Smooth muscle cell (in vitro differentiated cells): ENCODE data around the gene INTS6. TPM values are rescaled to one million over a fixed set of nuclear protein-coding genes. Genes with fewer than 3 reads are reported as not detected.

Experiments used
- DNase-seq: peaks from one replicate; lab custom pipeline; 2025; ENCODE audit not compliant: unreplicated experiment; lab: John Stamatoyannopoulos, UW
- H2AFZ ChIP-seq: fragments of 200-600 bp; sonication (generic); 2 replicates; pipeline ENCODE4 v1.6.0; 2016; ENCODE audit warnings: antibody characterized with exemption, low read depth, mild to moderate bottlenecking
- H3F3A ChIP-seq: fragments of 200-600 bp; sonication (generic); 2 replicates; pipeline ENCODE4 v1.6.0; 2017; ENCODE audit warnings: antibody characterized with exemption, low read depth
- H3K27ac ChIP-seq: fragments of 200-600 bp; sonication (generic); 2 replicates; pipeline ENCODE4 v1.5.1; 2016; ENCODE audit warnings: low read depth, mild to moderate bottlenecking
- H3K27me3 ChIP-seq: fragments of 200-600 bp; sonication (generic); 2 replicates; pipeline ENCODE4 v1.6.1; 2016; ENCODE audit warnings: low read depth, mild to moderate bottlenecking
- H3K36me3 ChIP-seq: fragments of 200-600 bp; sonication (generic); 2 replicates; pipeline ENCODE4 v1.5.1; 2016; ENCODE audit warnings: low read depth
- H3K4me1 ChIP-seq: fragments of 200-600 bp; sonication (generic); 2 replicates; pipeline ENCODE4 v1.5.1; 2016; ENCODE audit warnings: low read depth
- H3K4me2 ChIP-seq: fragments of 200-600 bp; sonication (generic); 2 replicates; pipeline ENCODE4 v1.6.0; 2016; ENCODE audit warnings: mild to moderate bottlenecking
- H3K4me3 ChIP-seq: fragments of 200-600 bp; sonication (generic); 2 replicates; pipeline ENCODE4 v1.5.1; 2016; ENCODE audit warnings: mild to moderate bottlenecking
- H3K79me2 ChIP-seq: fragments of 200-600 bp; sonication (generic); 2 replicates; pipeline ENCODE4 v1.6.0; 2016; ENCODE audit warnings: low read depth, mild to moderate bottlenecking
- H3K9ac ChIP-seq: fragments of 200-600 bp; sonication (generic); 2 replicates; pipeline ENCODE4 v1.6.0; 2016; ENCODE audit warnings: low read depth
- H3K9me3 ChIP-seq: fragments of 200-600 bp; sonication (generic); replicated peaks from 2 replicates; pipeline ENCODE4 v1.5.1; 2016; ENCODE audit warnings: low read depth
- H4K20me1 ChIP-seq: fragments of 200-600 bp; sonication (generic); 2 replicates; pipeline ENCODE4 v1.6.0; 2016; ENCODE audit warnings: low read depth
- CTCF ChIP-seq: fragments of 200-600 bp; sonication (generic); IDR thresholded peaks from 2 replicates; pipeline ENCODE4 v1.5.1; 2017; ENCODE audit warnings: borderline replicate concordance, mild to moderate bottlenecking, antibody characterized with exemption; ENCODE audit not compliant: insufficient read depth, poor library complexity, severe bottlenecking
- WGBS: methylation state at CpG from one replicate; pipeline ENCODE4 v1.1.7; 2016; ENCODE audit warnings: low lambda C conversion rate; 5-methylcytosine and 5-hydroxymethylcytosine counted together
- polyA plus RNA-seq: library from polyadenylated mRNA; unstranded; fragments of >200 nt; fragmentation: Nextera tagmentation; extraction: Ambion mirVana; gene quantifications from 2 replicates; pipeline ENCODE4 v1.2.1, GENCODE V29; 2016
- total RNA-seq: library from RNA; depleted of rRNA; stranded (reverse); fragments of >200 nt; gene quantifications from 2 replicates; pipeline ENCODE4 v1.2.3, GENCODE V29; 2014

Gene INTS6
- total and polyA plus RNA-seq, 2 experiments from 2014 or later = 22.5 to 51.6 TPM

- Histone ChIP-seq H3F3A (peaks cover 3% of the 10 kb centered on the region), H3K9ac (no peak overlapping the region), H3K36me3 (no peaks in the 10 kb centered on the region), H3K4me1 (peaks cover 23% of the 10 kb centered on the region), H3K9me3 (no peaks in the 10 kb centered on the region), H2AFZ (no peak overlapping the region), H3K4me2 (peak overlapping the region; percentile 64), H3K27ac (peak overlapping the region; percentile 64), H4K20me1 (peaks cover 97% of the 10 kb centered on the region), H3K79me2 (peaks cover 95% of the 10 kb centered on the region), H3K27me3 (no peaks in the 10 kb centered on the region), H3K4me3 (no peak overlapping the region)
- WGBS = 57% methylated on average over 6 of the region's 6 CpGs
- TF ChIP-seq CTCF = no peak
- DNase-seq = no peak
Observed at GRCh38 chr13:51397262-51397941, 55.4 kb downstream of the INTS6 start.

- no peak for DNase-seq
Observed at GRCh38 chr13:51396352-51396751, 56.5 kb downstream of the INTS6 start.

GRCh38 chr13:51394724-51395123, 58.1 kb downstream of the INTS6 start:
- DNase-seq = no peak
- no peaks in the 10 kb centered on the region for H3F3A ChIP-seq
- no peak overlapping the region for H3K9ac ChIP-seq
- peaks cover 90% of the 10 kb centered on the region for H4K20me1 ChIP-seq
- peaks cover 94% of the 10 kb centered on the region for H3K79me2 ChIP-seq
- no peaks in the 10 kb centered on the region for H3K27me3 ChIP-seq
- TF ChIP-seq CTCF = no peak
- H3K9me3 ChIP-seq = no peaks in the 10 kb centered on the region
- no peak overlapping the region for H2AFZ ChIP-seq
- H3K4me3 ChIP-seq = no peak overlapping the region
- H3K4me2 ChIP-seq = no peak overlapping the region
- no peaks in the 10 kb centered on the region for H3K36me3 ChIP-seq
- H3K4me1 ChIP-seq = peaks cover 23% of the 10 kb centered on the region
- no peak overlapping the region for H3K27ac ChIP-seq

More at GRCh38 chr13:51396352-51396751, 56.5 kb downstream of the INTS6 start:
- H3K27ac ChIP-seq = peak overlapping the region; percentile 64
- peaks cover 23% of the 10 kb centered on the region for H3K4me1 ChIP-seq
- H3K9me3 ChIP-seq = no peaks in the 10 kb centered on the region
- 98% methylated on average over 2 of the region's 2 CpGs for WGBS
- peaks cover 95% of the 10 kb centered on the region for H3K79me2 ChIP-seq
- no peak for TF ChIP-seq CTCF
- no peak overlapping the region for H3K9ac ChIP-seq
- no peaks in the 10 kb centered on the region for H3K27me3 ChIP-seq
- H4K20me1 ChIP-seq = peaks cover 96% of the 10 kb centered on the region
- peaks cover 3% of the 10 kb centered on the region for H3F3A ChIP-seq
- H3K4me2 ChIP-seq = peak overlapping the region; percentile 64
- H3K36me3 ChIP-seq = no peaks in the 10 kb centered on the region
- H3K4me3 ChIP-seq = no peak overlapping the region
- H2AFZ ChIP-seq = no peak overlapping the region

- H3K9ac ChIP-seq = no peak overlapping the region
- H3K79me2 ChIP-seq = peaks cover 49% of the 10 kb centered on the region
- H3K4me2 ChIP-seq = no peak overlapping the region
- no peaks in the 10 kb centered on the region for H3K27me3 ChIP-seq
- WGBS = 97% methylated on average over 2 of the region's 2 CpGs
- no peaks in the 10 kb centered on the region for H3F3A ChIP-seq
- peaks cover 65% of the 10 kb centered on the region for H4K20me1 ChIP-seq
- no peak overlapping the region for H2AFZ ChIP-seq
- H3K4me1 ChIP-seq = no peaks in the 10 kb centered on the region
- no peak overlapping the region for H3K4me3 ChIP-seq
- H3K36me3 ChIP-seq = peaks cover 16% of the 10 kb centered on the region
- H3K9me3 ChIP-seq = no peaks in the 10 kb centered on the region
- no peak overlapping the region for H3K27ac ChIP-seq
- TF ChIP-seq CTCF = no peak
- no peak for DNase-seq
Observed at GRCh38 chr13:51385114-51385513, 67.7 kb downstream of the INTS6 start.
